HepG2 (cell line): ENCODE results near the gene ATP2B2. TPM values are rescaled to one million over a fixed set of nuclear protein-coding genes. Genes with fewer than 3 reads are reported as not detected.

Experiments
- ATAC-seq: fragments of 200-7000 bp; cut with Tn5 transposase; 3 replicates; pipeline ENCODE4 v1.9.1; 2020; ENCODE audit warnings: mild to moderate bottlenecking, moderate library complexity
- BruUV-seq: library from RNA; stranded (reverse); fragments of 400-500 nt; replicated peaks from 2 replicates; lab custom pipeline; 2021; lab: Mats Ljungman, UMichigan
- CTCF ChIA-PET: fragments of 300-600 bp; formaldehyde crosslinking; extraction: SDS; loops from one replicate; lab custom pipeline; 2021; ENCODE audit warnings: low total read pairs, inconsistent platforms, low intra/inter-chr PET ratio; lab: Yijun Ruan, JAX
- POLR2A ChIA-PET: fragments of 350-600 bp; sonication (Branson Sonifier 250); formaldehyde crosslinking; loops from one replicate; lab custom pipeline; 2020; ENCODE audit warnings: antibody characterized with exemption, inconsistent platforms; lab: Yijun Ruan, JAX
- DNase-seq: peaks from one replicate; pipeline ENCODE4 v3.0.0-alpha.2; 2015; ENCODE audit warnings: low spot score
- FAIRE-seq: peaks from 3 replicates; lab custom pipeline; 2011; peaks lifted over from hg19 to GRCh38; lab: Jason Lieb, UNC
- H2AFZ ChIP-seq: one replicate; pipeline ENCODE4 v1.6.1; 2011; ENCODE audit warnings: low read length, inconsistent platforms
- H3K27ac ChIP-seq: fragments of 300-600 bp; 3 replicates; pipeline ENCODE4 v1.8.0; 2011; ENCODE audit warnings: mixed run types, mild to moderate bottlenecking, mixed read lengths, low read length, inconsistent platforms; ENCODE audit not compliant: insufficient read depth; ENCODE audit errors: extremely low read length
- H3K27me3 ChIP-seq, 2 experiments: fragments of 200-600 bp in 1 of 2; 2 replicates in 1 of 2; 3 replicates in 1 of 2; pipeline versions ENCODE4 v1.6.0 to v1.8.0; 2011; ENCODE audit warnings: low read length in 2 of 2, mild to moderate bottlenecking in 2 of 2, moderate library complexity in 2 of 2, inconsistent platforms in 1 of 2; ENCODE audit not compliant: insufficient read depth in 2 of 2, control insufficient read depth in 1 of 2
- H3K36me3 ChIP-seq, 2 experiments: fragments of 200-600 bp in 1 of 2; replicated peaks in 1 of 2; 2 replicates in 1 of 2; 3 replicates in 1 of 2; pipeline versions ENCODE4 v1.5.1 to v1.8.0; 2011; ENCODE audit warnings: low read length in 2 of 2, inconsistent platforms in 1 of 2; ENCODE audit not compliant: insufficient read depth in 2 of 2, control insufficient read depth in 1 of 2
- H3K4me1 ChIP-seq: 2 replicates; pipeline ENCODE4 v1.5.1; 2012; ENCODE audit warnings: low read length, inconsistent platforms; ENCODE audit not compliant: insufficient read depth
- H3K4me2 ChIP-seq: 2 replicates; pipeline ENCODE4 v1.6.0; 2011; ENCODE audit warnings: low read depth, low read length, inconsistent platforms
- H3K4me3 ChIP-seq, 3 experiments: fragments of 200-600 bp in 1 of 3; sonication (generic), shearing (Covaris generic) in 1 of 3; replicated peaks in 1 of 3; 2 replicates each; pipeline ENCODE4 v1.5.1; 2011 to 2016; ENCODE audit warnings: low read length in 3 of 3, inconsistent platforms in 2 of 3, low read depth in 2 of 3, mild to moderate bottlenecking in 2 of 3, control low read depth in 1 of 3, mixed read lengths in 1 of 3; ENCODE audit not compliant: insufficient read depth in 1 of 3
- H3K79me2 ChIP-seq: one replicate; pipeline ENCODE4 v1.6.1; 2011; ENCODE audit warnings: low read length, inconsistent platforms; ENCODE audit not compliant: insufficient read depth
- H3K9ac ChIP-seq: 2 replicates; pipeline ENCODE4 v1.6.0; 2011; ENCODE audit warnings: mild to moderate bottlenecking, low read depth, low read length, inconsistent platforms; ENCODE audit not compliant: insufficient read depth
- H3K9me3 ChIP-seq: 2 replicates; pipeline ENCODE4 v1.5.1; 2012; ENCODE audit warnings: mild to moderate bottlenecking, low read length
- H4K20me1 ChIP-seq: 2 replicates; pipeline ENCODE4 v1.6.0; 2011; ENCODE audit warnings: inconsistent platforms, mild to moderate bottlenecking, low read length, moderate library complexity; ENCODE audit not compliant: insufficient read depth
- BCL6 ChIP-seq: IDR thresholded peaks from 2 replicates; pipeline ENCODE4 v1.6.1; 2016; ENCODE audit warnings: missing genetic modification reagents, missing compliant biosample characterization
- IRF9 ChIP-seq: sonication (generic); formaldehyde crosslinking; IDR thresholded peaks from 2 replicates; pipeline ENCODE4 v1.8.0; 2022; ENCODE audit warnings: missing genetic modification reagents, mild to moderate bottlenecking, borderline replicate concordance
- KAT8 ChIP-seq: IDR thresholded peaks from 2 replicates; pipeline ENCODE4 v1.6.1; 2016; ENCODE audit warnings: missing genetic modification reagents, missing compliant biosample characterization
- MEIS2 ChIP-seq: sonication (generic); formaldehyde crosslinking; IDR thresholded peaks from 2 replicates; pipeline ENCODE4 v1.9.0; 2021; ENCODE audit warnings: mild to moderate bottlenecking, missing genetic modification reagents
- NAIF1 ChIP-seq: sonication (generic); formaldehyde crosslinking; IDR thresholded peaks from 2 replicates; pipeline ENCODE4 v1.5.0; 2020; ENCODE audit warnings: mild to moderate bottlenecking, missing genetic modification reagents, borderline replicate concordance
- NRL ChIP-seq: sonication (generic); formaldehyde crosslinking; IDR thresholded peaks from 2 replicates; pipeline ENCODE4 v1.5.0; 2020; ENCODE audit warnings: missing genetic modification reagents, mild to moderate bottlenecking, moderate library complexity, borderline replicate concordance
- SAFB2 ChIP-seq: sonication (generic); formaldehyde crosslinking; IDR thresholded peaks from 2 replicates; pipeline ENCODE4 v1.5.1; 2020; ENCODE audit warnings: missing genetic modification reagents, low read depth, mild to moderate bottlenecking, borderline replicate concordance
- SETDB1 ChIP-seq: sonication (generic); formaldehyde crosslinking; IDR thresholded peaks from 2 replicates; pipeline ENCODE4 v1.5.1; 2020; ENCODE audit warnings: missing genetic modification reagents, mild to moderate bottlenecking, borderline replicate concordance
- ZMAT3 ChIP-seq: sonication (generic); formaldehyde crosslinking; conservative IDR thresholded peaks from 2 replicates; pipeline ENCODE4 v1.7.0; 2021; ENCODE audit warnings: missing genetic modification reagents
- ZNF383 ChIP-seq: sonication (generic); formaldehyde crosslinking; IDR thresholded peaks from 2 replicates; pipeline ENCODE4 v1.4.0; 2020; ENCODE audit warnings: missing genetic modification reagents, mild to moderate bottlenecking, borderline replicate concordance
- ZNF629 ChIP-seq: sonication (generic); formaldehyde crosslinking; conservative IDR thresholded peaks from 2 replicates; pipeline ENCODE4 v1.5.0; 2020; ENCODE audit warnings: missing genetic modification reagents
- WGBS: methylation state at CpG from one replicate; pipeline ENCODE4 v1.1.6; 2017; ENCODE audit warnings: low lambda C conversion rate; 5-methylcytosine and 5-hydroxymethylcytosine counted together
- in situ Hi-C: cut with HindIII; loops from 2 replicates; pipeline ENCODE4 v1.10.0; 2017; ENCODE audit warnings: low pct_unique_long_range_greater_than_20kb; ENCODE audit not compliant: extremely low pct_ligation_motif_present
- intact Hi-C: fragments of 100-400 bp; cut with micrococcal nuclease; formaldehyde crosslinking; loops from one replicate; pipeline ENCODE4 v1.10.0; 2022; ENCODE audit not compliant: unreplicated experiment
- polyA plus RNA-seq, 8 experiments: library from polyadenylated mRNA; depleted of rRNA in 3 of 8; stranded (reverse) in 7 of 8; unstranded in 1 of 8; fragments of >200 nt; fragmentation: Illumina TruSeq in 4 of 8; extraction: Trizol in 4 of 8; gene quantifications; 2 replicates each; pipeline versions ENCODE4 v1.2.1 to v1.2.3, GENCODE V29; 2011 to 2016; ENCODE audit warnings: low read depth in 4 of 8, missing spikeins in 1 of 8, mixed read lengths in 1 of 8; ENCODE audit not compliant: insufficient read depth in 1 of 8
- total RNA-seq, 5 experiments: library from RNA; depleted of rRNA; stranded (reverse); fragments of >200 nt; fragmentation: Illumina TruSeq; extraction: Trizol; gene quantifications; 2 replicates each; pipeline ENCODE4 v1.2.3, GENCODE V29; 2016; ENCODE audit warnings: low read depth in 1 of 5

The ATP2B2 gene
- total and polyA plus RNA-seq, 2 of the 13 experiments (the other 11 are each of a cell fraction or from before 2014, with no cell fraction given): 1.5 to 2.3 TPM

GRCh38 chr3:10468613-10469354 lies 36.6 kb downstream of the ATP2B2 start:
- H3K27me3 ChIP-seq: peaks cover 0 to 4% of the 10 kb centered on the region in 2 experiments; a peak in 1 of 5 replicates
- H3K79me2 ChIP-seq: no peaks in the 10 kb centered on the region
- no peak overlapping the region for H2AFZ ChIP-seq
- H3K27ac ChIP-seq: no peak overlapping the region
- intact Hi-C loops: no loop called here
- CTCF ChIA-PET: no interaction called here
- DNase-seq (no peak), ATAC-seq (no peak), FAIRE-seq (no peak)
- H3K9me3 ChIP-seq: no peaks in the 10 kb centered on the region
- POLR2A ChIA-PET: no interaction called here
- H3K4me2 ChIP-seq: no peak overlapping the region
- BruUV-seq: no TSS peak
- TF ChIP-seq ZNF629: peak; percentile 43; the same call in 1 of the 2 replicates
- no peak for TF ChIP-seq SAFB2 (CRISPR knock-in tag)
- peaks cover 30% of the 10 kb centered on the region for H3K4me1 ChIP-seq
- H3K9ac ChIP-seq: no peak overlapping the region
- 55% methylated on average over 12 of the region's 13 CpGs for WGBS
- no peaks in the 10 kb centered on the region for H3K36me3 ChIP-seq
- peaks cover 2% of the 10 kb centered on the region; the same call in 1 of the 2 replicates for H4K20me1 ChIP-seq
- no peak overlapping the region for H3K4me3 ChIP-seq
- in situ Hi-C loops: no loop called here

DNA sequence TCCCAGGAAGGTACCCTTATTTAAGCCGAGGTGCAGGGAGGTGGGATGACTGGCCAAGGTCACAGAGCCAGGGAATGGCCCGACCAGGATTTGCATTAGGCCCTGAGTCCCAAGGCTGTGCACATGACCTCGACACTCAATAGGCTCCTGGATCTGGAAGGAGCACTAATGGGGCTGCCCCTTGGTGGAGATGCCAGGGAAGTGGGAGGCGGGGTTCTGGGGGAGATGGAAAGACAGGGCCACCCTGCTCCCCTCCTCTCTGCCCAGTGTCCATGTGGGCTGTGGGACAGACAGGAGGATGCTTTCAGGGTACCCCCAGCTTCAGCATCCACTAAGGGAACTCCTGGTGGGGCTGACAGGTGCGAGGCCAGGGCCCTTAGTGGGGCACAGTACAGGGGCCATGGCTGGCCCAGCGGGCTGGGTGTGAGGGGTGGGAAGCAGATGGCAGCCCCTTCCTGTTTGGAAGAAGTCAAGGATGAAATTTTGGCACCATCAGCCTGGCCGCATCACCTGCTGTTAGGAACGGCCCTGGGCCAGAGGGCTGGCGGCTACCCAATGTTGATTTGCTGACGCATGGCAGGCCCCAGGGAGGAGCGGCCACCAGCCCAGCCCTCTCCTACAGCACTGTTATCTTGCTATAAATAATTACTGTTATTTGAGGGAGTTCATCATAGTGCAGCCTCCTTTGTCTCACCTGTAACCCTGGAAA lies 37.3 kb downstream of the ATP2B2 start:
- POLR2A ChIA-PET: no interaction called here
- Histone ChIP-seq H3K27ac (no peak overlapping the region), H3K9me3 (no peaks in the 10 kb centered on the region), H4K20me1 (peaks cover 2% of the 10 kb centered on the region; the same call in 1 of the 2 replicates), H3K4me1 (peaks cover 30% of the 10 kb centered on the region), H3K79me2 (no peaks in the 10 kb centered on the region), H2AFZ (no peak overlapping the region), H3K4me2 (no peak overlapping the region), H3K27me3 (peaks cover 0 to 4% of the 10 kb centered on the region in 2 experiments; a peak in 1 of 5 replicates), H3K36me3 (no peaks in the 10 kb centered on the region), H3K9ac (no peak overlapping the region), H3K4me3 (no peak overlapping the region)
- WGBS: 75% methylated on average over 4 of the region's 11 CpGs
- FAIRE-seq (no peak), ATAC-seq (no peak), DNase-seq (no peak)
- CTCF ChIA-PET: no interaction called here
- TF ChIP-seq IRF9 (CRISPR knock-in tag) (no peak), NAIF1 (no peak), BCL6 (CRISPR knock-in tag) (no peak), SETDB1 (CRISPR knock-in tag) (no peak), NRL (CRISPR knock-in tag) (no peak), MEIS2 (CRISPR knock-in tag) (no peak), KAT8 (no peak), ZNF383 (CRISPR knock-in tag) (no peak), ZMAT3 (CRISPR knock-in tag) (no peak)
- no TSS peak for BruUV-seq
- in situ Hi-C loops: no loop called here
- intact Hi-C loops: no loop called here
